ENCODE measurements around the gene GABPB1.

The GABPB1 gene

DNA sequence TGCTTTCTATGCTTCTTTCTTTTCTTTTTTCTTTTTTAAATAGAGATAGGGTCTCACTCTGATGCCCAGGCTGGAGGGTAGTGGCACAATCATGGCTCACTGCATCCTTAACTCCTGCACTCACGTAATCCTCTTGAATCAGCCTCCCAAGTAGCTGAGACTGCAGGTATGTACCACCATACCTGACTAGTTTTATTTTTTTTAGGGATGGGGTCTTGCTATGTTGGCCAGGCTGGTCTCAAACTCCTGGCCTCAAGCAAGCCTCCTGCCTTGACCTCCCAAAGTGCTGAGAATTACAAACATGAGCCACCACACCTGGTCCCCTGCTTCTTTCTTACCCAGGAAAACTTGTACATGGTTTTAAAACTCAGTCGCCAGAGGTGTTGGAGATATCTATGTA, 65.2 kb downstream of the GABPB1 start:
- peaks cover 6% of the 10 kb centered on the region for H3K4me1 ChIP-seq (ENCODE audit: low read length)
- no peaks in the 10 kb centered on the region for H3K9me3 ChIP-seq (replicated peaks; ENCODE audit: insufficient read depth, low read length)
- no peaks in the 10 kb centered on the region for H3K27me3 ChIP-seq (replicated peaks; ENCODE audit: insufficient read depth, low read length)
- no peak overlapping the region for H3K4me3 ChIP-seq (ENCODE audit: low read length)
- H3K79me2 ChIP-seq (ENCODE audit: low read length): no peaks in the 10 kb centered on the region
- DNase-seq: no peak
- H3K9ac ChIP-seq (ENCODE audit: low read length): no peak overlapping the region
- no peaks in the 10 kb centered on the region for H3F3A ChIP-seq (ENCODE audit: insufficient read depth, low read length)
- no peaks in the 10 kb centered on the region for H3K9me2 ChIP-seq (replicated peaks; ENCODE audit: insufficient read depth, low read length)
- TF ChIP-seq CTCF (IDR thresholded peaks at IDR 0.05; ENCODE audit: low read length): no peak
- no peak for TF ChIP-seq EZH2phosphoT487 (IDR thresholded peaks at IDR 0.05; ENCODE audit: low read length)
- no peak for TF ChIP-seq EZH2 (optimal IDR thresholded peaks at IDR 0.05; ENCODE audit: low read depth, low read length)
- no peak overlapping the region for H3K4me2 ChIP-seq (ENCODE audit: low read depth, low read length)
- H3K27ac ChIP-seq (ENCODE audit: low read length): no peak overlapping the region
- H4K20me1 ChIP-seq (ENCODE audit: insufficient read depth, low read length): no peaks in the 10 kb centered on the region
- peaks cover 3% of the 10 kb centered on the region; the same call in 1 of the 2 replicates for H3K36me3 ChIP-seq (replicated peaks; ENCODE audit: insufficient read depth, low read length)
- no peak overlapping the region for H2AFZ ChIP-seq (ENCODE audit: low read length)

- TF ChIP-seq EZH2phosphoT487 (IDR thresholded peaks at IDR 0.05; ENCODE audit: low read length) (no peak), EZH2 (optimal IDR thresholded peaks at IDR 0.05; ENCODE audit: low read depth, low read length) (no peak), CTCF (IDR thresholded peaks at IDR 0.05; ENCODE audit: low read length) (no peak)
- no peaks in the 10 kb centered on the region for H4K20me1 ChIP-seq (ENCODE audit: insufficient read depth, low read length)
- DNase-seq: no peak
These were observed 67.5 kb downstream of the GABPB1 start for GRCh38 chr15:50287324-50288116.

DNA sequence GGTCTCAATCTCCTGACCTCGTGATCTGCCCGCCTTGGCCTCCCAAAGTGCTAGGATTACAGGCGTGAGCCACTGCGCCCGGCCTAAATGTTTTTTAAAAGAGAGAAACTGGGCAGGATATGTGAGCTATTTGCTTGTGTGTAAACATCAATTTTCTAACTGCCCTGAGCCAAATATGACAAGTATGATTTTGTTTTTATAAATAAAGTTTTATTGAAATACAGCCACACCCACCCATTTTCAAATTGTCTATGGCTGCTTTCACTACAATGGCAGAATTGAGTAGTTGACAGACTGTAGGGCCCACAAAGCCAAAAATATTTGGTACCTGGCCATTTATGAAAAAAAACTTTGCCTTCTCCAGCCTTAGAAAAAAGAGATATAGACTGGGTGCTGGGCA, 73.6 kb downstream of the GABPB1 start:
- TF ChIP-seq EZH2 (optimal IDR thresholded peaks at IDR 0.05; ENCODE audit: low read depth, low read length) (no peak), EZH2phosphoT487 (IDR thresholded peaks at IDR 0.05; ENCODE audit: low read length) (no peak), CTCF (IDR thresholded peaks at IDR 0.05; ENCODE audit: low read length) (no peak)
- DNase-seq: no peak
- no peak overlapping the region for H3K27ac ChIP-seq (ENCODE audit: low read length)
- no peaks in the 10 kb centered on the region for H3K27me3 ChIP-seq (replicated peaks; ENCODE audit: insufficient read depth, low read length)
- H2AFZ ChIP-seq (ENCODE audit: low read length): no peak overlapping the region
- no peaks in the 10 kb centered on the region for H3K9me3 ChIP-seq (replicated peaks; ENCODE audit: insufficient read depth, low read length)
- no peaks in the 10 kb centered on the region for H3K79me2 ChIP-seq (ENCODE audit: low read length)
- no peaks in the 10 kb centered on the region for H3K9me2 ChIP-seq (replicated peaks; ENCODE audit: insufficient read depth, low read length)
- no peak overlapping the region for H3K9ac ChIP-seq (ENCODE audit: low read length)
- H3K36me3 ChIP-seq (replicated peaks; ENCODE audit: insufficient read depth, low read length): 0 out of 2 replicates have a peak, but pooled peaks cover under 1% of the 10 kb centered on the region
- H3K4me1 ChIP-seq (ENCODE audit: low read length): no peaks in the 10 kb centered on the region
- H3K4me3 ChIP-seq (ENCODE audit: low read length): no peak overlapping the region
- no peaks in the 10 kb centered on the region for H3F3A ChIP-seq (ENCODE audit: insufficient read depth, low read length)
- H4K20me1 ChIP-seq (ENCODE audit: insufficient read depth, low read length): no peaks in the 10 kb centered on the region
- H3K4me2 ChIP-seq (ENCODE audit: low read depth, low read length): no peak overlapping the region

More at GRCh38 chr15:50287324-50288116, 67.5 kb downstream of the GABPB1 start:
- Histone ChIP-seq H3K36me3 (replicated peaks; ENCODE audit: insufficient read depth, low read length) (peaks cover 3% of the 10 kb centered on the region; the same call in 1 of the 2 replicates), H3K4me1 (ENCODE audit: low read length) (peaks cover 6% of the 10 kb centered on the region), H3K27me3 (replicated peaks; ENCODE audit: insufficient read depth, low read length) (no peaks in the 10 kb centered on the region), H3F3A (ENCODE audit: insufficient read depth, low read length) (no peaks in the 10 kb centered on the region), H3K27ac (ENCODE audit: low read length) (no peak overlapping the region), H3K79me2 (ENCODE audit: low read length) (no peaks in the 10 kb centered on the region), H3K9me3 (replicated peaks; ENCODE audit: insufficient read depth, low read length) (no peaks in the 10 kb centered on the region), H3K9ac (ENCODE audit: low read length) (no peak overlapping the region), H3K9me2 (replicated peaks; ENCODE audit: insufficient read depth, low read length) (no peaks in the 10 kb centered on the region), H2AFZ (ENCODE audit: low read length) (no peak overlapping the region), H3K4me2 (ENCODE audit: low read depth, low read length) (no peak overlapping the region), H3K4me3 (ENCODE audit: low read length) (no peak overlapping the region)
